DMS153 (cell line): ENCODE measurements around the gene RIBC2.
"Not testable (repeated sequence)": the region's sequence is repeated elsewhere in the genome, so short reads cannot be mapped to it uniquely, and the experiment has no call there.

ENCODE experiments used
- DNase-seq: peaks from one replicate; lab custom pipeline; 2025; lab: John Stamatoyannopoulos, UW

Gene RIBC2

GRCh38 chr22:45448431-45448830 is 34.9 kb downstream of the RIBC2 start:
- DNase-seq: no peak

GRCh38 chr22:45449442-45449841 is 35.9 kb downstream of the RIBC2 start:
- not testable (repeated sequence) for DNase-seq

GRCh38 chr22:45450101-45450785 is 36.8 kb downstream of the RIBC2 start:
- DNase-seq: no peak

GRCh38 chr22:45450921-45451651 is 37.6 kb downstream of the RIBC2 start:
- DNase-seq: no peak

GRCh38 chr22:45451972-45452371 is 38.5 kb downstream of the RIBC2 start:
- DNase-seq: no peak

- DNase-seq: no peak
Measured at GRCh38 chr22:45452565-45453379, 39.3 kb downstream of the RIBC2 start.

GRCh38 chr22:45453764-45454163 is 40.3 kb downstream of the RIBC2 start:
- DNase-seq: no peak

- DNase-seq: no peak
Measured at GRCh38 chr22:45454275-45454674, 40.8 kb downstream of the RIBC2 start.

GRCh38 chr22:45455212-45455611 is 41.7 kb downstream of the RIBC2 start:
- DNase-seq: no peak

- DNase-seq: no peak
Measured at GRCh38 chr22:45455621-45456020, 42.1 kb downstream of the RIBC2 start.

GRCh38 chr22:45456811-45457210 is 43.3 kb downstream of the RIBC2 start:
- no peak for DNase-seq

- no peak for DNase-seq
Measured at GRCh38 chr22:45458532-45458931, 45.0 kb downstream of the RIBC2 start.

- DNase-seq: no peak
Measured at GRCh38 chr22:45459235-45459634, 45.7 kb downstream of the RIBC2 start.

GRCh38 chr22:45460288-45461109 is 47.0 kb downstream of the RIBC2 start:
- DNase-seq: no peak

- DNase-seq: peak; percentile 4
Measured at GRCh38 chr22:45462034-45462655, 48.7 kb downstream of the RIBC2 start.

- DNase-seq: not testable (repeated sequence)
Measured at GRCh38 chr22:45463691-45464090, 50.2 kb downstream of the RIBC2 start.

GRCh38 chr22:45465633-45466032 is 52.1 kb downstream of the RIBC2 start:
- DNase-seq: no peak

GRCh38 chr22:45468872-45469271 is 55.4 kb downstream of the RIBC2 start:
- DNase-seq: no peak

- no peak for DNase-seq
Measured at GRCh38 chr22:45469281-45470073, 56.0 kb downstream of the RIBC2 start.

GRCh38 chr22:45470871-45471270 is 57.4 kb downstream of the RIBC2 start:
- DNase-seq: no peak

- no peak for DNase-seq
Measured at GRCh38 chr22:45472426-45472825, 58.9 kb downstream of the RIBC2 start.
